ENCODE measurements around the gene USP54.
A peak's percentile ranks its signal among the peaks of the same experiment; 100 is the strongest.

Gene USP54

GRCh38 chr10:73501651-73502050 lies 89.5 kb downstream of the USP54 start:
- ATAC-seq (ENCODE audit: low read depth) = peak; percentile 31; the same call in 1 of the 3 replicates
- H3K27ac ChIP-seq (ENCODE audit: poor library complexity, severe bottlenecking) = no peak overlapping the region

GRCh38 chr10:73497623-73498022 lies 93.5 kb downstream of the USP54 start:
- peaks cover 21% of the 10 kb centered on the region for H3K4me1 ChIP-seq (ENCODE audit: insufficient read depth, poor library complexity, severe bottlenecking)
- H3K27me3 ChIP-seq (ENCODE audit: insufficient read depth, poor library complexity, severe bottlenecking) = no peaks in the 10 kb centered on the region
- ATAC-seq (ENCODE audit: low read depth) (no peak), DNase-seq (ENCODE audit: low spot score) (no peak)
- H3K27ac ChIP-seq (ENCODE audit: poor library complexity, severe bottlenecking) = no peak overlapping the region
- no peak for TF ChIP-seq CTCF (IDR thresholded peaks at IDR 0.05; ENCODE audit: poor library complexity, severe bottlenecking)
- H3K36me3 ChIP-seq (ENCODE audit: low read depth) = 0 out of 2 replicates have a peak, but pooled peaks cover 3% of the 10 kb centered on the region
- no peaks in the 10 kb centered on the region for H3K9me3 ChIP-seq (ENCODE audit: severe bottlenecking)
- H3K4me3 ChIP-seq (ENCODE audit: severe bottlenecking) = no peak overlapping the region

More at GRCh38 chr10:73501651-73502050, 89.5 kb downstream of the USP54 start:
- no peaks in the 10 kb centered on the region for H3K27me3 ChIP-seq (ENCODE audit: insufficient read depth, poor library complexity, severe bottlenecking)
- no peak for TF ChIP-seq CTCF (IDR thresholded peaks at IDR 0.05; ENCODE audit: poor library complexity, severe bottlenecking)
- DNase-seq (ENCODE audit: low spot score) = no peak
- 0 out of 2 replicates have a peak, but pooled peaks cover 7% of the 10 kb centered on the region for H3K36me3 ChIP-seq (ENCODE audit: low read depth)
- H3K4me1 ChIP-seq (ENCODE audit: insufficient read depth, poor library complexity, severe bottlenecking) = peaks cover 1% of the 10 kb centered on the region
- H3K9me3 ChIP-seq (ENCODE audit: severe bottlenecking) = no peaks in the 10 kb centered on the region
- H3K4me3 ChIP-seq (ENCODE audit: severe bottlenecking) = no peak overlapping the region

- ATAC-seq (ENCODE audit: low read depth) (peak; percentile 78), DNase-seq (ENCODE audit: low spot score) (peak; percentile 86)
- Histone ChIP-seq H3K36me3 (ENCODE audit: low read depth) (no peaks in the 10 kb centered on the region), H3K9me3 (ENCODE audit: severe bottlenecking) (no peaks in the 10 kb centered on the region), H3K27ac (ENCODE audit: poor library complexity, severe bottlenecking) (peak within 1 kb of the TSS; percentile 83), H3K4me1 (ENCODE audit: insufficient read depth, poor library complexity, severe bottlenecking) (peaks cover 21% of the 10 kb centered on the region), H3K4me3 (ENCODE audit: severe bottlenecking) (peak within 1 kb of the TSS; percentile 81), H3K27me3 (ENCODE audit: insufficient read depth, poor library complexity, severe bottlenecking) (no peaks in the 10 kb centered on the region)
- no peak for TF ChIP-seq CTCF (IDR thresholded peaks at IDR 0.05; ENCODE audit: poor library complexity, severe bottlenecking)
Measured at GRCh38 chr10:73495884-73496674, 95.1 kb downstream of the USP54 start, which contains the start of gene PPP3CB. TSS of gene PPP3CB (minus strand) at chr10:73496024. CDS start at chr10:73495889, 135 bp downstream.

- ATAC-seq (ENCODE audit: low read depth) (peak; percentile 91), DNase-seq (ENCODE audit: low spot score) (peak; percentile 93)
- peak overlapping the region; percentile 83 for H3K27ac ChIP-seq (ENCODE audit: poor library complexity, severe bottlenecking)
- H3K4me1 ChIP-seq (ENCODE audit: insufficient read depth, poor library complexity, severe bottlenecking) = peaks cover 21% of the 10 kb centered on the region
- H3K36me3 ChIP-seq (ENCODE audit: low read depth) = peaks cover 2% of the 10 kb centered on the region; the same call in 1 of the 2 replicates
- TF ChIP-seq CTCF (IDR thresholded peaks at IDR 0.05; ENCODE audit: poor library complexity, severe bottlenecking) = no peak
- no peaks in the 10 kb centered on the region for H3K27me3 ChIP-seq (ENCODE audit: insufficient read depth, poor library complexity, severe bottlenecking)
- H3K9me3 ChIP-seq (ENCODE audit: severe bottlenecking) = no peaks in the 10 kb centered on the region
- peak overlapping the region; percentile 81 for H3K4me3 ChIP-seq (ENCODE audit: severe bottlenecking)
Measured at GRCh38 chr10:73495226-73495883, 95.8 kb downstream of the USP54 start.
